ENCODE results near the gene GCLM. TPM values are rescaled to one million over a fixed set of nuclear protein-coding genes. Genes with fewer than 3 reads are reported as not detected.

The GCLM gene
- polyA plus RNA-seq, 3 donors, result 1.2 to 4.4 (median 3.2) TPM

DNA sequence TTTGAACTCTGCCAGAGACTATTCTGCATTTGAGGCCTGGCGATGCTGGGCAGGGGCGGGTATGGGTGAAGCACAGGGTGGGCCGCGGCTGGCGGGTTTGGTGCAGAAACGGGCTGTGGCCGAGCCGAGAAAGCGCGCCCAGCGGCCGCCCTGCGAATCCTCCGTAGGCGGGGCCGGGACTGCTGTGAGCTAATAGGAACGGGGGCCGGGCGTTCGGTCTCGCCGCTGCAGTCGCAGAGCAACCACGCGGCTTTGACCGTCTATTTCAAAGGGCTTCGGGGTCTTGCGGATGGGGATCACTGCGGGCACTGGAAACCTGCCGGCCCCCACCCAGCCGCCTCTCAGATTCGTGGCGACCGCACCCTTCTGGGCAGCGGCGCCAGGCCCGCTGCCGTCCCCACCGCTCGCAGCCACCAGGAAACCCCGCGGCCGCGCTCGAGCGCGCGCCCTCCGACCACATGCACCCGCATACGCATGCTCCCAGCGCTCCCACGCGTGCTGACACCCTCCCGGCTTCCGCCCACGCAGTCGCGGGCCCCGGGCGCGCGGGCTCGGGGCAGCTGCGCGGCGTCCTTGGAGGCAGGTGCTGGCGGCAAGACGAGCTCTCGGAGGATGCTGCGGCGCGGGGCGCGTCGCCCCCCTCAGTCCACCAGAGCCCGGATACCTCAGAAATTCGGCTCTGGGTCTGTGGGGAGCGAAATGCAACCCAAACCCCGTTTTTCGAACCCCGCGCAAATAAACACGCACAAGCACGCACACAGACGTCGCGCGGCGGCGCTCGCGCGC lies 62.8 kb downstream of the GCLM start:
- H3K4me1 ChIP-seq (ENCODE audit: control insufficient read depth in 1 of 2, insufficient read depth in 2 of 2, low read length in 2 of 2), result peaks cover 16 to 35% of the 10 kb centered on the region in 2 donors
- Mint-ChIP-seq H3K4me3 (peak overlapping the region; percentile 94), H3K36me3 (peaks cover 0 to 3% of the 10 kb centered on the region in 2 donors), H3K27me3 (ENCODE audit: low read depth in 3 of 3) (peaks cover 0 to 4% (median 2%) of the 10 kb centered on the region in 3 donors), H3K9me3 (peaks cover 0 to 4% (median 0%) of the 10 kb centered on the region in 7 donors), H3K27ac (peak overlapping the region; percentile 87 to 92 (median 90)), H3K4me1 (peaks cover 23% of the 10 kb centered on the region)
- no peaks in the 10 kb centered on the region for H3K27me3 ChIP-seq (ENCODE audit: control insufficient read depth in 2 of 2, insufficient read depth in 2 of 2, low read length in 2 of 2)
- TF ChIP-seq, protein P1, sequence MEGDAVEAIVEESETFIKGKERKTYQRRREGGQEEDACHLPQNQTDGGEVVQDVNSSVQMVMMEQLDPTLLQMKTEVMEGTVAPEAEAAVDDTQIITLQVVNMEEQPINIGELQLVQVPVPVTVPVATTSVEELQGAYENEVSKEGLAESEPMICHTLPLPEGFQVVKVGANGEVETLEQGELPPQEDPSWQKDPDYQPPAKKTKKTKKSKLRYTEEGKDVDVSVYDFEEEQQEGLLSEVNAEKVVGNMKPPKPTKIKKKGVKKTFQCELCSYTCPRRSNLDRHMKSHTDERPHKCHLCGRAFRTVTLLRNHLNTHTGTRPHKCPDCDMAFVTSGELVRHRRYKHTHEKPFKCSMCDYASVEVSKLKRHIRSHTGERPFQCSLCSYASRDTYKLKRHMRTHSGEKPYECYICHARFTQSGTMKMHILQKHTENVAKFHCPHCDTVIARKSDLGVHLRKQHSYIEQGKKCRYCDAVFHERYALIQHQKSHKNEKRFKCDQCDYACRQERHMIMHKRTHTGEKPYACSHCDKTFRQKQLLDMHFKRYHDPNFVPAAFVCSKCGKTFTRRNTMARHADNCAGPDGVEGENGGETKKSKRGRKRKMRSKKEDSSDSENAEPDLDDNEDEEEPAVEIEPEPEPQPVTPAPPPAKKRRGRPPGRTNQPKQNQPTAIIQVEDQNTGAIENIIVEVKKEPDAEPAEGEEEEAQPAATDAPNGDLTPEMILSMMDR (IDR thresholded peaks at IDR 0.05), result no peak
- no peaks in the 10 kb centered on the region for H4K20me1 ChIP-seq (ENCODE audit: insufficient read depth, low read length)
- DNase-seq, result peak; percentile 62 to 82 (median 72)
- H3K36me3 ChIP-seq (replicated peaks in 1 of 2; ENCODE audit: control insufficient read depth in 1 of 2, insufficient read depth in 2 of 2, low read length in 2 of 2), result no peaks in the 10 kb centered on the region
- peak overlapping the region; percentile 77 for H3K9ac ChIP-seq (ENCODE audit: insufficient read depth, low read length, poor library complexity, severe bottlenecking)
- no peaks in the 10 kb centered on the region for H3K9me3 ChIP-seq (replicated peaks in 1 of 2; ENCODE audit: control insufficient read depth in 1 of 2, insufficient read depth in 1 of 2, low read length in 2 of 2)
- intact Hi-C loops (cut with micrococcal nuclease), result loop anchor here (2.0 to 10.0 kb wide), 8 partner anchors 32 to 542 kb away; partner anchors contain the start of genes DNTTIP2 (in 1 of the 2), DR1 (in 1 of the 2) and GCLM (in 1 of the 2)
- H3K79me2 ChIP-seq (ENCODE audit: insufficient read depth, low read length), result no peaks in the 10 kb centered on the region
- peak overlapping the region; percentile 87 for H2AFZ ChIP-seq (ENCODE audit: insufficient read depth, low read depth, low read length, poor library complexity, severe bottlenecking)
- peak overlapping the region; percentile 85 to 86 for H3K27ac ChIP-seq (ENCODE audit: low read depth in 1 of 2, low read length in 2 of 2)
- peak overlapping the region; percentile 96 for H3K4me2 ChIP-seq (replicated peaks; ENCODE audit: extremely low read depth, low read length, poor library complexity, severe bottlenecking)
- WGBS (ENCODE audit: insufficient coverage), result under 1% methylated on average over 89 of the region's 94 CpGs
- peak overlapping the region; percentile 72 to 86 (median 73) for H3K4me3 ChIP-seq (replicated peaks in 1 of 3; ENCODE audit: low read depth in 2 of 3, low read length in 3 of 3)

DNA sequence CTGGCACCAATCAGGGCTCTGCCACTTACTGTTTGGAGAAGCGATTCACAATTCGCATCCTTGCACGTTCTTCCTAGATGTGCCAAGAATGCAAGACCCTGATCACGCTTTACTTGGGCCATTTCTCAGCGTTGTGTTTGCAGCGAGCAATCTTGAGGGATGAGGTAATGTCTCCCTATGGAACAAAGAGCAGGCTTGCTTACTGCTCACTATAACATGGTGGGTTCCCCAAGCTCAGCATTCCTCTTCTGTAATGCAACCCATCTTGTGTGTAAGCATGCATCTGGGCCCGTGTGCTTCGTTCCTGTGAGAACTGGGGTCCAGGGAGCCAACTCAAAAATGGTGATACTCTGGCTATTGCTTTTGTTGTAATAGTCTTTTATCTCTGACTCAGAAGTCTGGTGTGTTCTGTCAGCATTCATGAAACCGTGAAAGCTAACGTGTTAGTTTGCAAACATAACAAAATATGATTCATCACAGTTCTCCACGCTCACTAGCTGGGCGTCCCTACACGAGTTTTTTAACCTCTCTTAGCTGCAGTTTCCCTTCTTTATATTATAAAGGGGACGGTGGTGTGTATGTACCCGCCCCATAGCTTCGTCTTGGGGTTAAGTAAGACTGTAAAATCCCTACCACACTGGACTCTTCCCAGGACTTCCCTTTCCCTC lies 63.6 kb downstream of the GCLM start:
- peak; percentile 77 to 95 (median 79) for DNase-seq
- H3K4me3 Mint-ChIP-seq, result peak overlapping the region; percentile 94

More for the DNA sequence above, 63.6 kb downstream of the GCLM start:
- Histone ChIP-seq H3K9ac (ENCODE audit: insufficient read depth, low read length, poor library complexity, severe bottlenecking) (peak overlapping the region; percentile 77), H3K4me2 (replicated peaks; ENCODE audit: extremely low read depth, low read length, poor library complexity, severe bottlenecking) (peak overlapping the region; percentile 96), H2AFZ (ENCODE audit: insufficient read depth, low read depth, low read length, poor library complexity, severe bottlenecking) (peak overlapping the region; percentile 87), H3K9me3 (replicated peaks in 1 of 2; ENCODE audit: control insufficient read depth in 1 of 2, insufficient read depth in 1 of 2, low read length in 2 of 2) (no peaks in the 10 kb centered on the region), H3K4me3 (replicated peaks in 1 of 3; ENCODE audit: low read depth in 2 of 3, low read length in 3 of 3) (peak overlapping the region; percentile 72 to 86 (median 73)), H4K20me1 (ENCODE audit: insufficient read depth, low read length) (no peaks in the 10 kb centered on the region), H3K27me3 (ENCODE audit: control insufficient read depth in 2 of 2, insufficient read depth in 2 of 2, low read length in 2 of 2) (no peaks in the 10 kb centered on the region), H3K79me2 (ENCODE audit: insufficient read depth, low read length) (no peaks in the 10 kb centered on the region), H3K4me1 (ENCODE audit: control insufficient read depth in 1 of 2, insufficient read depth in 2 of 2, low read length in 2 of 2) (peaks cover 16 to 35% of the 10 kb centered on the region in 2 donors), H3K36me3 (replicated peaks in 1 of 2; ENCODE audit: control insufficient read depth in 1 of 2, insufficient read depth in 2 of 2, low read length in 2 of 2) (no peaks in the 10 kb centered on the region), H3K27ac (ENCODE audit: low read depth in 1 of 2, low read length in 2 of 2) (peak overlapping the region; percentile 85 to 86)
- H3K36me3 Mint-ChIP-seq, result peaks cover 0 to 3% of the 10 kb centered on the region in 2 donors
- peaks cover 0 to 4% (median 0%) of the 10 kb centered on the region in 7 donors for H3K9me3 Mint-ChIP-seq
- H3K4me1 Mint-ChIP-seq, result peaks cover 25% of the 10 kb centered on the region
- TF ChIP-seq, protein P1 (IDR thresholded peaks at IDR 0.05), result no peak
- peak overlapping the region; percentile 87 to 91 (median 89) for H3K27ac Mint-ChIP-seq
- intact Hi-C loops (cut with micrococcal nuclease), result loop anchor here (2.0 to 10.0 kb wide), 8 partner anchors 33 to 541 kb away; partner anchors contain the start of genes DNTTIP2 (in 1 of the 2), DR1 (in 1 of the 2) and GCLM (in 1 of the 2)
- peaks cover 0 to 4% (median 2%) of the 10 kb centered on the region in 3 donors for H3K27me3 Mint-ChIP-seq (ENCODE audit: low read depth in 3 of 3)
- 95% methylated on average over 3 of the region's 16 CpGs for WGBS (ENCODE audit: insufficient coverage)

All from CD14-positive monocyte (primary cell).